ENCODE results near the gene MRPL55.

The MRPL55 gene

GRCh38 chr1:228100822-228101613, 8.1 kb downstream of the MRPL55 start:
- DNase-seq (ENCODE audit: low read depth), result no peak

- no peak for DNase-seq (ENCODE audit: low read depth)
Measured at GRCh38 chr1:228099331-228099732, 9.8 kb downstream of the MRPL55 start.

DNA sequence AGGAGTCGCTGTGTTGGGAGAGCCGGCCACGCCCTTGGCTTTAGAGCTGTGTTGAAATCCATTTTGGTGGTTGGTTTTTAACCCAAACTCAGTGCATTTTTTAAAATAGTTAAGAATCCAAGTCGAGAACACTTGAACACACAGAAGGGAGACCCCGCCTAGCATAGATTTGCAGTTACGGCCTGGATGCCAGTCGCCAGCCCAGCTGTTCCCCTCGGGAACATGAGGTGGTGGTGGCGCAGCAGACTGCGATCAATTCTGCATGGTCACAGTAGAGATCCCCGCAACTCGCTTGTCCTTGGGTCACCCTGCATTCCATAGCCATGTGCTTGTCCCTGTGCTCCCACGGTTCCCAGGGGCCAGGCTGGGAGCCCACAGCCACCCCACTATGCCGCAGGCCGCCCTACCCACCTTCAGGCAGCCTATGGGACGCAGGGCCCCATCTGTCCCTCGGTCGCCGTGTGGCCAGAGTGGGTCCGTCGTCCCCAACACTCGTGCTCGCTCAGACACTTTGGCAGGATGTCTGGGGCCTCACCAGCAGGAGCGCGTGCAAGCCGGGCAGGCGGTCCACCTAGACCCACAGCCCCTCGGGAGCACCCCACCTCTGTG, 10.7 kb downstream of the MRPL55 start:
- no peak for DNase-seq (ENCODE audit: low read depth)

GRCh38 chr1:228097333-228098081, 11.6 kb downstream of the MRPL55 start:
- DNase-seq (ENCODE audit: low read depth), result no peak

- no peak for DNase-seq (ENCODE audit: low read depth)
Measured at GRCh38 chr1:228096416-228097332, 12.4 kb downstream of the MRPL55 start.

DNA sequence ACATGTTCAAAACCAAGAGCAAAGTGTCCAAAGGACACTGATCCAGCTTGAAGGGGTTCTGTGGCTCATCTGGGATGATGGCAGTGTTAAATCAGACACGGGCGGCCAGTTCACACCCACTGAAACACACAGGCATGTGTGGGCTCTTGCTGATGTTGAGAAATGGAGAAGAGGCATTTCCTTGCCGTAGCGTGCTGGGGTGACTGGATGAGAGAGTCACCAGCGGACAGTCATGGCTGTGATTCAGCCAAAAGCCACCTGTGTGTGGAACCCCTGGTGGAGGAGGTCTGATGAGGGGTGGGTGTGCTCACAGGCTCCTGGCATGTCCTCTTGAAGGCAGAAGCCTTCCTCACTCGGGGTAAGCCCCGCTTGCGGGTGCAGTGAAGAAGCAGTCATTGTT, 13.2 kb downstream of the MRPL55 start:
- no peak for DNase-seq (ENCODE audit: low read depth)

GRCh38 chr1:228095161-228095560, 13.9 kb downstream of the MRPL55 start:
- no peak for DNase-seq (ENCODE audit: low read depth)

DNA sequence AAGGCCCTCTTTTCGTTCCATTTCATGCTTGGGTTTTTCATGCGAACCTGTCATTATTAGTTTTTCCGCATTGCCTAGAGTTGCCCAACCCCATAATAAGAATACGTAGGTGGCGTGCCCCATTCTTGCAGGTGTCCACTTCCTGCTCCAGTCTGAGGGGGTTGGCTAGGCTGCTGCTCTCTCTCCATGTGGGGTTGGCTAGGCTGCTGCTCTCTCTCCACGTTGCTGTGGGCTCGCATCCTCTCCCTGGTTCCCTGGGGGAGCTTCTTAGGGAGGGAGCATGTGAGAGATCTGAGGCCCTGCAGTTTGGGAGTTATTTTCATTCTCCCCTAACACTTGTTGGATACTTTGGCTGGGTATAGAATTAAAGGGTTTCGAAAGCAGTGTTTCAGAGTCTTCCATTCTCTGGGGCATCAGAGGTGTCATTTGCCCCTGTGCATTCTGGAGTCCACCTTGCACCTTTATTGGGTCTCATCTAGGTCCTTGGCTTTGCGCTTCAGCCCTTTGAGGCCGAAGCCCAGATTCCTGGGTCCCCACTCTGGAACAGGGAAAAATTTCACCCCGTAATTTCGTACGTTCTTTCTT, 14.6 kb downstream of the MRPL55 start:
- no peak for DNase-seq (ENCODE audit: low read depth)

- DNase-seq (ENCODE audit: low read depth), result no peak
Measured at GRCh38 chr1:228093050-228093906, 15.8 kb downstream of the MRPL55 start.

GRCh38 chr1:228092342-228093049, 16.6 kb downstream of the MRPL55 start:
- DNase-seq (ENCODE audit: low read depth), result no peak

DNA sequence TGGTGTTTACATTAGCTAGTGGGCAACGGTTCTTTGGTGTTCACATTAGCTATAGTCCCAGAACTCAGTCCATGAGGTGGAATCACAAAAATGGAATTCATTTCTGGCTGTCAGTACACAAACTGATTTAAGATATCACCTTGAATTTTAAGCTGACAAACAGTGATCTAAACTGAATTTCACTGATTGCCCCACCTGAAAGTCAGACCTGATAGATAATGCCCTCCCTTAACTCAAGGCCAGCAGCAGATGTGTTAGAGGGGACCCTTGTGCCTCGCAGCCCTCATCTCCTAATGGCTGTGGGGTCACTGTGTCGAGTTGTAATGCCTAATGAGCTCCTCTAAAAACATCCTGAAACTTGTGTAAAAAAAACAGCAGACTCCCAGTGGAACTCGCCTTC, 18.0 kb downstream of the MRPL55 start:
- DNase-seq (ENCODE audit: low read depth), result no peak

- DNase-seq (ENCODE audit: low read depth), result no peak
Measured at GRCh38 chr1:228090613-228091081, 18.5 kb downstream of the MRPL55 start.

- no peak for DNase-seq (ENCODE audit: low read depth)
Measured at GRCh38 chr1:228089519-228090380, 19.3 kb downstream of the MRPL55 start.

DNA sequence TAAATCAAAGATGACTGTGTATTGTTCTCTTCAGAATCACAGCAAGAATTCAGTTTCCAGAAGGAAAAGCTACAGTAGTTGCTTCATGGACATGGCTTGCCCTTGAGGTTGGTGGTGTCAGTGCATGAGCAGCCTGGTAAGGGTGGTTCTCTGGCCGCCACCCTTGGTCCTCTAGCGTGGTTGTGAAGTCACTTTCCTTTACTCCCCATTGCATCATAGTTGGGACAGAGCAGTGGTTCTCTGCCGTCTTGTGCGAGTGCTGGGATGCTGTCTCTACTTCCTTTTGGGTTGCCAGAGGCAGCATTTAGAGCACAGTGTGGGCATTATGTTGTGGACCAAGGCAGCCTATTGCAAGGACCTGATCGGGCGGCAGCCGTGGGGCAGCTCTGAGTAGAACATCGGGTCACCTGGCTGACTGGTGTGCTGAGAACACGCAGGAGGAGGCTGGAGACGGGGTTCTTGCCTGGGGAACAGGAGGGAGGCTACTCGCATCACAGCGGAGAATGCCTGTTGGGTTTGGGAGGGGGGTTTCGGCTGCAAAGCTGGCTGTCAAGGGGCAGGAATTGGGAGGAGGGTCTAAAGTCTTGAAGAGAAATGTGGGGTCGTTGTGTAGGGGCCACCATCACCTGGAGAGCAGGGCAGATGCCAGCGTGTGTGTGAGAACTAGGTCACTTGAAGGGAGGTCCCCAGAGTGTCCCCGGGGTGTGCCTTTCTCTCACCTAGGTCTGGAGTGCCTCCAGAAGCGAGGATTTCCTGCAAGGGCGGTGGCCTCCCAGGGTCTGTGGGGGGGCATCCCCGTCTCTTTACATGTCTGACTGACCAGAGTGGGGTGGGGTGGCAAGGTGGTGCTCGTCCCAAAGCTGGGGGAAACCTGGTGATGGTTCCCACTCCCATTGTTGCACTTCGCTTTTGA, 20.3 kb downstream of the MRPL55 start:
- no peak for DNase-seq (ENCODE audit: low read depth)

- no peak for DNase-seq (ENCODE audit: low read depth)
Measured at GRCh38 chr1:228087771-228088251, 21.3 kb downstream of the MRPL55 start.

- no peak for DNase-seq (ENCODE audit: low read depth)
Measured at GRCh38 chr1:228085287-228085951, 23.7 kb downstream of the MRPL55 start.

DNA sequence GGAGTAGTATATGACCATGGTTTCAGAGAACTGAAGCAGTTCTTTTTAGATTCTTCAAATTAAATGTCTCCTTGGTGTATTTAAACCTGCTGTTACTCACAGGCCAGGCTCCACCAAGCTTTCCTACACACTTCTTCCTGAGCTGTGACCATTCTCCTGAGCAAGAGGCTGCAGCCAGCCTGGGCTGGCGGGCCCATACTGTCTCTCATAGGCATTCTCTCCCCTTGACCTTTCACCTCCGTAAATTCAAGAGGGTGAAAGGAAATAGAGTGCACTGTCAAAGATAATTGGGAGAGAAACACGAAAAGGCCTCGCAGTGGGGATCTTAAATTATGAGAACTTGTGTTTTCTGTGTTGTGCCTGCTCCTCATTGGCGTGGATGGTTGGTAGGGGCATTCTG, 24.3 kb downstream of the MRPL55 start:
- no peak for DNase-seq (ENCODE audit: low read depth)

Measured in activated T-cell treated with anti-CD3 and anti-CD28 coated beads for 48 hours (primary cell).